ENCODE data around the gene IGSF9.
A peak's percentile ranks its signal among the peaks of the same experiment; 100 is the strongest.

The IGSF9 gene

GRCh38 chr1:159916242-159917051 is 29.0 kb downstream of the IGSF9 start:
- peaks cover 4% of the 10 kb centered on the region for H3K27me3 Mint-ChIP-seq (ENCODE audit: low read depth)
- H3K9me3 Mint-ChIP-seq = no peaks in the 10 kb centered on the region
- TF ChIP-seq CTCF (IDR thresholded peaks at IDR 0.05; ENCODE audit: unreplicated experiment in 3 of 3) = no peak
- peaks cover 41% of the 10 kb centered on the region for H3K4me1 Mint-ChIP-seq
- H3K4me3 Mint-ChIP-seq = no peak overlapping the region
- peak overlapping the region; percentile 6 to 31 (median 31) for H3K27ac Mint-ChIP-seq
- H3K36me3 Mint-ChIP-seq (ENCODE audit: low read depth) = peaks cover 8% of the 10 kb centered on the region

- H3K27ac Mint-ChIP-seq = peak overlapping the region; percentile 6 to 31 (median 31)
- H3K9me3 Mint-ChIP-seq = no peaks in the 10 kb centered on the region
- TF ChIP-seq CTCF (IDR thresholded peaks at IDR 0.05; ENCODE audit: unreplicated experiment in 3 of 3) = no peak
- peaks cover 34% of the 10 kb centered on the region for H3K4me1 Mint-ChIP-seq
- H3K27me3 Mint-ChIP-seq (ENCODE audit: low read depth) = peaks cover 4% of the 10 kb centered on the region
- no peak overlapping the region for H3K4me3 Mint-ChIP-seq
- peaks cover 8% of the 10 kb centered on the region for H3K36me3 Mint-ChIP-seq (ENCODE audit: low read depth)
Observed at GRCh38 chr1:159915571-159916241, 29.7 kb downstream of the IGSF9 start.

GRCh38 chr1:159914252-159915018 is 31.0 kb downstream of the IGSF9 start:
- no peak overlapping the region for H3K4me3 Mint-ChIP-seq

GRCh38 chr1:159913451-159914192 is 31.8 kb downstream of the IGSF9 start:
- peaks cover 4% of the 10 kb centered on the region for H3K36me3 Mint-ChIP-seq (ENCODE audit: low read depth)
- peak overlapping the region in 2 of 3 experiments; percentile 11 to 19 for H3K27ac Mint-ChIP-seq
- H3K4me3 Mint-ChIP-seq = no peak overlapping the region
- H3K4me1 Mint-ChIP-seq = peaks cover 26% of the 10 kb centered on the region
- peaks cover 4% of the 10 kb centered on the region for H3K27me3 Mint-ChIP-seq (ENCODE audit: low read depth)
- H3K9me3 Mint-ChIP-seq = no peaks in the 10 kb centered on the region
- no peak for TF ChIP-seq CTCF (IDR thresholded peaks at IDR 0.05; ENCODE audit: unreplicated experiment in 3 of 3)

More at GRCh38 chr1:159914252-159915018, 31.0 kb downstream of the IGSF9 start:
- H3K9me3 Mint-ChIP-seq = no peaks in the 10 kb centered on the region
- peaks cover 4% of the 10 kb centered on the region for H3K27me3 Mint-ChIP-seq (ENCODE audit: low read depth)
- H3K4me1 Mint-ChIP-seq = peaks cover 31% of the 10 kb centered on the region
- H3K36me3 Mint-ChIP-seq (ENCODE audit: low read depth) = peaks cover 4% of the 10 kb centered on the region
- H3K27ac Mint-ChIP-seq = no peak overlapping the region
- TF ChIP-seq CTCF (IDR thresholded peaks at IDR 0.05; ENCODE audit: unreplicated experiment in 3 of 3) = no peak

- H3K4me3 Mint-ChIP-seq = no peak overlapping the region
- no peaks in the 10 kb centered on the region for H3K36me3 Mint-ChIP-seq (ENCODE audit: low read depth)
- H3K4me1 Mint-ChIP-seq = peaks cover 14% of the 10 kb centered on the region
- no peak overlapping the region for H3K27ac Mint-ChIP-seq
- peaks cover 4% of the 10 kb centered on the region for H3K27me3 Mint-ChIP-seq (ENCODE audit: low read depth)
- TF ChIP-seq CTCF (IDR thresholded peaks at IDR 0.05; ENCODE audit: unreplicated experiment in 3 of 3) = no peak
- no peaks in the 10 kb centered on the region for H3K9me3 Mint-ChIP-seq
Observed at GRCh38 chr1:159911326-159912070, 33.9 kb downstream of the IGSF9 start.

Data from nephron (organoid).